ENCODE data around the gene MKRN2OS.

GRCh38 chr3:12516873-12517272 lies 28.4 kb downstream of the MKRN2OS start:
- no peak for TF ChIP-seq POLR2AphosphoS5 (IDR thresholded peaks at IDR 0.05; ENCODE audit: low read depth)
- TF ChIP-seq CTCF (IDR thresholded peaks at IDR 0.05; ENCODE audit: insufficient read depth, low read length): no peak
- TF ChIP-seq REST (IDR thresholded peaks at IDR 0.05; ENCODE audit: insufficient replicate concordance, low read depth): no peak
- TF ChIP-seq GABPA (IDR thresholded peaks at IDR 0.05; ENCODE audit: low read depth): no peak
- TF ChIP-seq SPI1 (IDR thresholded peaks at IDR 0.05; ENCODE audit: borderline replicate concordance, low read depth): no peak
